GM12878 (cell line): Measurements from ENCODE around the gene IFIT2.

Source experiments
- EP300 ChIP-seq, 2 experiments: fragments of 150-350 bp in 1 of 2; IDR thresholded peaks; 2 replicates each; pipeline ENCODE4 v1.6.1; 2011 to 2012; ENCODE audit warnings: low read depth in 2 of 2, low read length in 2 of 2, borderline replicate concordance in 1 of 2, improper control_type of control experiment in 1 of 2, inconsistent platforms in 1 of 2; ENCODE audit not compliant: control insufficient read depth in 1 of 2
- MYC ChIP-seq: IDR thresholded peaks from 2 replicates; pipeline ENCODE4 v1.6.1; 2011; ENCODE audit warnings: mild to moderate bottlenecking, low read length, moderate library complexity, inconsistent platforms; ENCODE audit not compliant: insufficient read depth, insufficient replicate concordance, insufficient read length, severe bottlenecking
- NRF1 ChIP-seq: conservative IDR thresholded peaks from 2 replicates; pipeline ENCODE4 v1.6.1; 2011; ENCODE audit warnings: mild to moderate bottlenecking, low read depth, low read length, improper control_type of control experiment
- POLR2A ChIP-seq: IDR thresholded peaks from 2 replicates; pipeline ENCODE4 v1.6.1; 2011; ENCODE audit warnings: low read depth, mild to moderate bottlenecking, low read length
- POLR2AphosphoS5 ChIP-seq: IDR thresholded peaks from 2 replicates; pipeline ENCODE4 v1.6.1; 2011; ENCODE audit warnings: mild to moderate bottlenecking, low read length, inconsistent platforms
- SMC3 ChIP-seq: IDR thresholded peaks from 2 replicates; pipeline ENCODE4 v1.6.1; 2011; ENCODE audit warnings: low read length, improper control_type of control experiment, borderline replicate concordance
- YBX1 ChIP-seq: fragments of 450-650 bp; IDR thresholded peaks from 2 replicates; pipeline ENCODE4 v1.6.1; 2016; ENCODE audit warnings: antibody characterized with exemption
- ZNF274 ChIP-seq: IDR thresholded peaks from one replicate; pipeline ENCODE4 v1.8.0; 2011; ENCODE audit not compliant: insufficient read length, insufficient read depth
- TF ChIP-seq, protein P1 (sequence below), 3 experiments: IDR thresholded peaks in 2 of 3; conservative IDR thresholded peaks in 1 of 3; 2 replicates each; pipeline ENCODE4 v1.5.1; 2011; ENCODE audit warnings: low read depth in 3 of 3, low read length in 3 of 3, mild to moderate bottlenecking in 3 of 3, control low read depth in 2 of 3, moderate library complexity in 2 of 3, inconsistent platforms in 1 of 3, mixed read lengths in 1 of 3; ENCODE audit not compliant: control insufficient read depth in 2 of 3, insufficient read depth in 1 of 3; ENCODE audit errors: extremely low read depth in 1 of 3

DNA sequence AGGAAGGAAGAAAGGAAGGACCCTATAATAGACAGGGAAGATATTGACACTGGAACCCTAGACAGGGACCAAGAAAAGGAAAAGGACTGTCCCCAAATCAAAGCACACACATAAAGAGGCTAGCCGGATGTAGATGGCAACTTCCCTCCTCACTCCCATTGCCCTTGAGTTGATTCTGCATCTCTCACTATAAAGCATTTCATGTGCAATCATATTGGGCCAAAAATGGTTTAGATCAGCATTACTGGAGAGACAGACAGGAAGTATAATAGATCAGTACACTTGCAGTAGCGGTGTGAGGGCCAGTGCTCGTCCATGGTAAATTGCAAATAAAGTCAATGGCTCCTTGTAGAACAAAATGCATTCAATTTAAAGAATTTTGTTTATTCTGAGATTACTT is 34.4 kb downstream of the IFIT2 start:
- TF ChIP-seq, protein P1, sequence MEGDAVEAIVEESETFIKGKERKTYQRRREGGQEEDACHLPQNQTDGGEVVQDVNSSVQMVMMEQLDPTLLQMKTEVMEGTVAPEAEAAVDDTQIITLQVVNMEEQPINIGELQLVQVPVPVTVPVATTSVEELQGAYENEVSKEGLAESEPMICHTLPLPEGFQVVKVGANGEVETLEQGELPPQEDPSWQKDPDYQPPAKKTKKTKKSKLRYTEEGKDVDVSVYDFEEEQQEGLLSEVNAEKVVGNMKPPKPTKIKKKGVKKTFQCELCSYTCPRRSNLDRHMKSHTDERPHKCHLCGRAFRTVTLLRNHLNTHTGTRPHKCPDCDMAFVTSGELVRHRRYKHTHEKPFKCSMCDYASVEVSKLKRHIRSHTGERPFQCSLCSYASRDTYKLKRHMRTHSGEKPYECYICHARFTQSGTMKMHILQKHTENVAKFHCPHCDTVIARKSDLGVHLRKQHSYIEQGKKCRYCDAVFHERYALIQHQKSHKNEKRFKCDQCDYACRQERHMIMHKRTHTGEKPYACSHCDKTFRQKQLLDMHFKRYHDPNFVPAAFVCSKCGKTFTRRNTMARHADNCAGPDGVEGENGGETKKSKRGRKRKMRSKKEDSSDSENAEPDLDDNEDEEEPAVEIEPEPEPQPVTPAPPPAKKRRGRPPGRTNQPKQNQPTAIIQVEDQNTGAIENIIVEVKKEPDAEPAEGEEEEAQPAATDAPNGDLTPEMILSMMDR (IDR thresholded peaks at IDR 0.05 in 2 of 3, conservative IDR thresholded peaks at IDR 0.05 in 1 of 3; ENCODE audit: control insufficient read depth in 2 of 3, extremely low read depth in 1 of 3, insufficient read depth in 1 of 3, low read depth in 3 of 3, low read length in 3 of 3) = no peak
- TF ChIP-seq POLR2A (no peak), POLR2AphosphoS5 (0 out of 2 replicates have a peak, but pooled peaks have one; percentile 29), MYC (no peak), EP300 (IDR thresholded peaks at IDR 0.05; ENCODE audit: borderline replicate concordance in 1 of 2, control insufficient read depth in 1 of 2, low read depth in 2 of 2, low read length in 2 of 2) (no peak), NRF1 (no peak), SMC3 (no peak), YBX1 (no peak), ZNF274 (no peak)
